ENCODE data around the gene IFNGR1. TPM values are rescaled to one million over a fixed set of nuclear protein-coding genes. Genes with fewer than 3 reads are reported as not detected.
A peak's percentile ranks its signal among the peaks of the same experiment; 100 is the strongest.

The IFNGR1 gene
- total and polyA plus RNA-seq, 2 of the 13 experiments (the other 11 are each of a cell fraction or from before 2014, with no cell fraction given): 82.8 to 87.8 TPM

DNA sequence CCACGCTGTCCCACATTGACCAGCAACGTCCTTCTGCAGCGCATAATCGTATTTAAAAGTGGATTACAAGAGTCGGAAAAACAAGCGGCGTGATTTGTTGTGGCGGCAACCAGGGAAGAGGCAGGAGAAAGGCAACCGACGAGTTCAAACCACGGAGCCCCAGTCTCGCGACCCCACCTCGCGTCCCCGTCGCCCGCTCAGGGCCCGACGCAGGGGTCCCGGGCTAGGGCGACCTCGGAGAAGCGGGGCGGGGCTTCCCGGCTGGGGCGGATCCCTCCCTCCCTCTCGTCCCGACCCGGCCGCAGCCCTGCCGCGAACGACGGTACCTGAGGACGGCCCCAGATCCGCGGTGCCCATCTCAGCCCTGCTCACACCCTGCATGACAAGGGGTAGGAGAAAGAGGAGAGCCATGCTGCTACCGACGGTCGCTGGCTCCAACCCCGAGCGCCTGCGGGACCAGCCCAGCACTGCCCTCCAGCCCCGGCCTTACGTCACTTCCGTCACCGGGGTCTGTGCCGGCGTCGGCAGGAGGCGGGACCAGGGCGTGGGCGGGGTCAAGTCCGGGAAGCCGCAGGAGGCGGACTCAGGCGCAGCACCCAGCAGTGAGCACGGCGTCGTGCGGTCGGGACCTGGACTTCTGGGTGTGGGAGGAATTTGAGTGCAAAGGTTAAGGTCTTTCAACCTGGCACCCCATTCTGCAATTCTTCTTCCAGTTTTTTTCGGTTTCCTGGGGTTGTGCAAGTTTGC lies at the start of gene IFNGR1 (continued):
- TF ChIP-seq, protein P1, sequence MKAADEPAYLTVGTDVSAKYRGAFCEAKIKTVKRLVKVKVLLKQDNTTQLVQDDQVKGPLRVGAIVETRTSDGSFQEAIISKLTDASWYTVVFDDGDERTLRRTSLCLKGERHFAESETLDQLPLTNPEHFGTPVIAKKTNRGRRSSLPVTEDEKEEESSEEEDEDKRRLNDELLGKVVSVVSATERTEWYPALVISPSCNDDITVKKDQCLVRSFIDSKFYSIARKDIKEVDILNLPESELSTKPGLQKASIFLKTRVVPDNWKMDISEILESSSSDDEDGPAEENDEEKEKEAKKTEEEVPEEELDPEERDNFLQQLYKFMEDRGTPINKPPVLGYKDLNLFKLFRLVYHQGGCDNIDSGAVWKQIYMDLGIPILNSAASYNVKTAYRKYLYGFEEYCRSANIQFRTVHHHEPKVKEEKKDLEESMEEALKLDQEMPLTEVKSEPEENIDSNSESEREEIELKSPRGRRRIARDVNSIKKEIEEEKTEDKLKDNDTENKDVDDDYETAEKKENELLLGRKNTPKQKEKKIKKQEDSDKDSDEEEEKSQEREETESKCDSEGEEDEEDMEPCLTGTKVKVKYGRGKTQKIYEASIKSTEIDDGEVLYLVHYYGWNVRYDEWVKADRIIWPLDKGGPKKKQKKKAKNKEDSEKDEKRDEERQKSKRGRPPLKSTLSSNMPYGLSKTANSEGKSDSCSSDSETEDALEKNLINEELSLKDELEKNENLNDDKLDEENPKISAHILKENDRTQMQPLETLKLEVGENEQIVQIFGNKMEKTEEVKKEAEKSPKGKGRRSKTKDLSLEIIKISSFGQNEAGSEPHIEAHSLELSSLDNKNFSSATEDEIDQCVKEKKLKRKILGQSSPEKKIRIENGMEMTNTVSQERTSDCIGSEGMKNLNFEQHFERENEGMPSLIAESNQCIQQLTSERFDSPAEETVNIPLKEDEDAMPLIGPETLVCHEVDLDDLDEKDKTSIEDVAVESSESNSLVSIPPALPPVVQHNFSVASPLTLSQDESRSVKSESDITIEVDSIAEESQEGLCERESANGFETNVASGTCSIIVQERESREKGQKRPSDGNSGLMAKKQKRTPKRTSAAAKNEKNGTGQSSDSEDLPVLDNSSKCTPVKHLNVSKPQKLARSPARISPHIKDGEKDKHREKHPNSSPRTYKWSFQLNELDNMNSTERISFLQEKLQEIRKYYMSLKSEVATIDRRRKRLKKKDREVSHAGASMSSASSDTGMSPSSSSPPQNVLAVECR (CRISPR knock-in tag; IDR thresholded peaks at IDR 0.05; ENCODE audit: borderline replicate concordance): peak; percentile 95
- TF ChIP-seq ZNF33A (CRISPR knock-in tag; IDR thresholded peaks at IDR 0.05; ENCODE audit: borderline replicate concordance) (peak; percentile 86; the same call in 1 of the 2 replicates), SIN3A (IDR thresholded peaks at IDR 0.05; ENCODE audit: borderline replicate concordance, low read depth, low read length) (0 out of 2 replicates have a peak, but pooled peaks have one; percentile 68), ZNF564 (CRISPR knock-in tag; IDR thresholded peaks at IDR 0.05) (peak; percentile 87), RXRA (CRISPR knock-in tag; IDR thresholded peaks at IDR 0.05) (peak; percentile 93), ZNF709 (CRISPR knock-in tag; IDR thresholded peaks at IDR 0.05) (peak; percentile 80), YY1 (IDR thresholded peaks at IDR 0.05; ENCODE audit: insufficient read depth, insufficient replicate concordance, low read depth, low read length) (peak; percentile 58)
- TF ChIP-seq, protein P2, sequence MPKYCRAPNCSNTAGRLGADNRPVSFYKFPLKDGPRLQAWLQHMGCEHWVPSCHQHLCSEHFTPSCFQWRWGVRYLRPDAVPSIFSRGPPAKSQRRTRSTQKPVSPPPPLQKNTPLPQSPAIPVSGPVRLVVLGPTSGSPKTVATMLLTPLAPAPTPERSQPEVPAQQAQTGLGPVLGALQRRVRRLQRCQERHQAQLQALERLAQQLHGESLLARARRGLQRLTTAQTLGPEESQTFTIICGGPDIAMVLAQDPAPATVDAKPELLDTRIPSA (CRISPR knock-in tag; IDR thresholded peaks at IDR 0.05; ENCODE audit: borderline replicate concordance): peak; percentile 89; the same call in 1 of the 2 replicates
- TF ChIP-seq, protein P3, sequence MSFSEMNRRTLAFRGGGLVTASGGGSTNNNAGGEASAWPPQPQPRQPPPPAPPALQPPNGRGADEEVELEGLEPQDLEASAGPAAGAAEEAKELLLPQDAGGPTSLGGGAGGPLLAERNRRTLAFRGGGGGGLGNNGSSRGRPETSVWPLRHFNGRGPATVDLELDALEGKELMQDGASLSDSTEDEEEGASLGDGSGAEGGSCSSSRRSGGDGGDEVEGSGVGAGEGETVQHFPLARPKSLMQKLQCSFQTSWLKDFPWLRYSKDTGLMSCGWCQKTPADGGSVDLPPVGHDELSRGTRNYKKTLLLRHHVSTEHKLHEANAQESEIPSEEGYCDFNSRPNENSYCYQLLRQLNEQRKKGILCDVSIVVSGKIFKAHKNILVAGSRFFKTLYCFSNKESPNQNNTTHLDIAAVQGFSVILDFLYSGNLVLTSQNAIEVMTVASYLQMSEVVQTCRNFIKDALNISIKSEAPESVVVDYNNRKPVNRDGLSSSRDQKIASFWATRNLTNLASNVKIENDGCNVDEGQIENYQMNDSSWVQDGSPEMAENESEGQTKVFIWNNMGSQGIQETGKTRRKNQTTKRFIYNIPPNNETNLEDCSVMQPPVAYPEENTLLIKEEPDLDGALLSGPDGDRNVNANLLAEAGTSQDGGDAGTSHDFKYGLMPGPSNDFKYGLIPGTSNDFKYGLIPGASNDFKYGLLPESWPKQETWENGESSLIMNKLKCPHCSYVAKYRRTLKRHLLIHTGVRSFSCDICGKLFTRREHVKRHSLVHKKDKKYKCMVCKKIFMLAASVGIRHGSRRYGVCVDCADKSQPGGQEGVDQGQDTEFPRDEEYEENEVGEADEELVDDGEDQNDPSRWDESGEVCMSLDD (CRISPR knock-in tag; IDR thresholded peaks at IDR 0.05; ENCODE audit: borderline replicate concordance): peak; percentile 97
- TF ChIP-seq, protein P4, sequence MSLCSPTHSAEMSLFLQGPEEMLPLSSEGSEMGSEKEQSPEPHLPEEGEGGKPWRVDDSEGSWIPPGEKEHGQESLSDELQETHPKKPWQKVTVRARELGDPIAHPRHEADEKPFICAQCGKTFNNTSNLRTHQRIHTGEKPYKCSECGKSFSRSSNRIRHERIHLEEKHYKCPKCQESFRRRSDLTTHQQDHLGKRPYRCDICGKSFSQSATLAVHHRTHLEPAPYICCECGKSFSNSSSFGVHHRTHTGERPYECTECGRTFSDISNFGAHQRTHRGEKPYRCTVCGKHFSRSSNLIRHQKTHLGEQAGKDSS (CRISPR knock-in tag; IDR thresholded peaks at IDR 0.05; ENCODE audit: borderline replicate concordance, low read depth): peak; percentile 22; the same call in 1 of the 2 replicates
- TF ChIP-seq, protein P5, sequence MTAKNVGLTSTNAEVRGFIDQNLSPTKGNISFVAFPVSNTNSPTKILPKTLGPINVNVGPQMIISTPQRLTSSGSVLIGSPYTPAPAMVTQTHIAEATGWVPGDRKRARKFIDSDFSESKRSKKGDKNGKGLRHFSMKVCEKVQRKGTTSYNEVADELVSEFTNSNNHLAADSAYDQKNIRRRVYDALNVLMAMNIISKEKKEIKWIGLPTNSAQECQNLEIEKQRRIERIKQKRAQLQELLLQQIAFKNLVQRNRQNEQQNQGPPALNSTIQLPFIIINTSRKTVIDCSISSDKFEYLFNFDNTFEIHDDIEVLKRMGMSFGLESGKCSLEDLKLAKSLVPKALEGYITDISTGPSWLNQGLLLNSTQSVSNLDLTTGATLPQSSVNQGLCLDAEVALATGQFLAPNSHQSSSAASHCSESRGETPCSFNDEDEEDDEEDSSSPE (CRISPR knock-in tag; IDR thresholded peaks at IDR 0.05): peak; percentile 75
- TF ChIP-seq, protein P6, sequence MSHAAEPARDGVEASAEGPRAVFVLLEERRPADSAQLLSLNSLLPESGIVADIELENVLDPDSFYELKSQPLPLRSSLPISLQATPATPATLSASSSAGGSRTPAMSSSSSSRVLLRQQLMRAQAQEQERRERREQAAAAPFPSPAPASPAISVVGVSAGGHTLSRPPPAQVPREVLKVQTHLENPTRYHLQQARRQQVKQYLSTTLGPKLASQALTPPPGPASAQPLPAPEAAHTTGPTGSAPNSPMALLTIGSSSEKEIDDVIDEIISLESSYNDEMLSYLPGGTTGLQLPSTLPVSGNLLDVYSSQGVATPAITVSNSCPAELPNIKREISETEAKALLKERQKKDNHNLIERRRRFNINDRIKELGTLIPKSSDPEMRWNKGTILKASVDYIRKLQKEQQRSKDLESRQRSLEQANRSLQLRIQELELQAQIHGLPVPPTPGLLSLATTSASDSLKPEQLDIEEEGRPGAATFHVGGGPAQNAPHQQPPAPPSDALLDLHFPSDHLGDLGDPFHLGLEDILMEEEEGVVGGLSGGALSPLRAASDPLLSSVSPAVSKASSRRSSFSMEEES (CRISPR knock-in tag; IDR thresholded peaks at IDR 0.05): peak; percentile 72

All from HepG2 (cell line).